Right lobe of liver (tissue), 6 donors: ENCODE results near the gene UACA. TPM values are rescaled to one million over a fixed set of nuclear protein-coding genes. Genes with fewer than 3 reads are reported as not detected.

ENCODE experiments used
- ATAC-seq, 4 donors: fragments of 200-7000 bp; cut with Tn5 transposase; one replicate each; pipeline ENCODE4 v1.9.1; 2020; ENCODE audit warnings: mild to moderate bottlenecking in 4 of 4, moderate library complexity in 4 of 4
- DNase-seq, 3 donors: peaks; one replicate each; pipeline ENCODE4 v3.0.0-alpha.2; 2020
- H3K27ac ChIP-seq, 3 donors: fragments of 200-600 bp; one replicate each; pipeline ENCODE4 v1.8.0; 2022
- H3K27me3 ChIP-seq, 2 donors: fragments of 200-600 bp; one replicate each; pipeline ENCODE4 v1.8.0; 2022
- H3K36me3 ChIP-seq, 4 donors: fragments of 200-600 bp; sonication (generic) in 1 of 4; one replicate each; pipeline versions ENCODE4 v1.5.1 to v1.8.0; 2017 to 2022; ENCODE audit warnings: control low read depth in 1 of 4
- H3K4me1 ChIP-seq, 4 donors: fragments of 200-600 bp; sonication (generic) in 1 of 4; one replicate each; pipeline versions ENCODE4 v1.5.1 to v1.8.0; 2017 to 2022; ENCODE audit warnings: control low read depth in 1 of 4
- H3K4me3 ChIP-seq, 3 donors: fragments of 200-600 bp; one replicate each; pipeline ENCODE4 v1.8.0; 2022
- H3K9me3 ChIP-seq, 4 donors: fragments of 200-600 bp; sonication (generic) in 1 of 4; one replicate each; pipeline versions ENCODE4 v1.5.1 to v1.8.0; 2017 to 2022; ENCODE audit warnings: control low read depth in 1 of 4
- POLR2A ChIP-seq: fragments of 450-650 bp; IDR thresholded peaks from one replicate; pipeline ENCODE4 v1.6.1; 2017; ENCODE audit warnings: antibody characterized with exemption, mild to moderate bottlenecking
- WGBS: methylation state at CpG from one replicate; pipeline ENCODE4 v1.1.6; 2018; ENCODE audit warnings: low coverage, low lambda C conversion rate; ENCODE audit not compliant: insufficient coverage; ENCODE audit errors: missing lambda C conversion rate; 5-methylcytosine and 5-hydroxymethylcytosine counted together
- intact Hi-C, 2 donors: fragments of 100-400 bp; cut with DNase I; formaldehyde crosslinking; loops; one replicate each; pipeline versions ENCODE4 v1.11.2 to v1.14.1; 2022
- total RNA-seq, 6 experiments: library from RNA; depleted of rRNA in 2 of 6; stranded (reverse); fragments of >200 nt in 2 of 6; fragmentation: NEBNext Ultra II Directional in 3 of 6; extraction: Animal tissue kit (Norgen Biotek cat#: 25700) in 3 of 6; gene quantifications; one replicate each; pipeline versions ENCODE4 v1.1.0 to v1.2.4, GENCODE V29; 2016 to 2023
- TF ChIP-seq, protein P1 (sequence below), 4 donors: fragments of 200-600 bp in 3 of 4; fragments of 450-650 bp in 1 of 4; IDR thresholded peaks; one replicate each; pipeline versions ENCODE4 v1.5.1 to v1.8.0; 2016 to 2022; ENCODE audit warnings: antibody characterized with exemption in 4 of 4, mild to moderate bottlenecking in 2 of 4
- donor health status: DM: no; HTN: yes; CAD: no.
- donor health status: DM: no; HTN: no; CAD: no.
- donor health status: DM: no; HTN: no; CAD: no.
- donor health status: DM: no; HTN: yes; CAD: no.
- donor health status: DM: no; HTN: yes; CAD: no.

Gene UACA
- total RNA-seq, 6 experiments from 2014 or later: 10.1 to 22.3 (median 14.4) TPM

DNA sequence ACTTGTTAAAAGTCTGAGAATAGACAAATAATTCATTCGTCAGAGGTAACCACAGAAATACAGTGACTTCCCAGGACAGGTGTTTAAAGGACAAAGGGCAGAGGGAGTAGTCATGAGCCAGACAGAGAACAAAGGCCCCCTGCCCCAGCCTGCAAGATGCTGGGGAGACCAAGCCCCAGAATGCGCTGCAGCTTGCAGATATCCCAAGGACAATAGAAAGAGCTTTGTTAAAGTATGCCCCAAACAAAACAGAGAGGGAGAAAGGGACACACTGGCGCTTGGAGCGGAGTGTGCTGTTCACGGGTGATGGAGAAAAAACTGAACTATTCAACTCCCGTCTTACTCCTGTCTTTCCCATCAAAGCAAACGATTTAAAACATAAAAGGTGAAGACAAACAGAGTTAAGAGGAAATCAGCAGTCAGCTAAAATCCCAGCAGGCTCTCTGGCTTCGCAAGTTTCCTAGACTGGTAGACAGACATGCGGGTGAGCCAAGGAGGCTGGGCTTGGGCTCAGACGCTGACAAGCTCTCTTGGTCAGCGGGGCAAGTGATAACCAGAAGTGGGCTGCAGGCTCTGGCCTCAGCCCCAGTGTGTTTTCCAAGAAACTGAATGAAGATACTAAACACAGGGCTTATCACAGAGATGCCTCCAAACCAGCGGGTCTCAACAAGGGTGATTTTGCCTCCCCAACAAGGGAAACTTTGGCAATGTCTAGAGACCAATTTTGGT is 130.1 kb downstream of the UACA start:
- no peak overlapping the region for H3K27ac ChIP-seq
- TF ChIP-seq, protein P1, sequence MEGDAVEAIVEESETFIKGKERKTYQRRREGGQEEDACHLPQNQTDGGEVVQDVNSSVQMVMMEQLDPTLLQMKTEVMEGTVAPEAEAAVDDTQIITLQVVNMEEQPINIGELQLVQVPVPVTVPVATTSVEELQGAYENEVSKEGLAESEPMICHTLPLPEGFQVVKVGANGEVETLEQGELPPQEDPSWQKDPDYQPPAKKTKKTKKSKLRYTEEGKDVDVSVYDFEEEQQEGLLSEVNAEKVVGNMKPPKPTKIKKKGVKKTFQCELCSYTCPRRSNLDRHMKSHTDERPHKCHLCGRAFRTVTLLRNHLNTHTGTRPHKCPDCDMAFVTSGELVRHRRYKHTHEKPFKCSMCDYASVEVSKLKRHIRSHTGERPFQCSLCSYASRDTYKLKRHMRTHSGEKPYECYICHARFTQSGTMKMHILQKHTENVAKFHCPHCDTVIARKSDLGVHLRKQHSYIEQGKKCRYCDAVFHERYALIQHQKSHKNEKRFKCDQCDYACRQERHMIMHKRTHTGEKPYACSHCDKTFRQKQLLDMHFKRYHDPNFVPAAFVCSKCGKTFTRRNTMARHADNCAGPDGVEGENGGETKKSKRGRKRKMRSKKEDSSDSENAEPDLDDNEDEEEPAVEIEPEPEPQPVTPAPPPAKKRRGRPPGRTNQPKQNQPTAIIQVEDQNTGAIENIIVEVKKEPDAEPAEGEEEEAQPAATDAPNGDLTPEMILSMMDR (IDR thresholded peaks at IDR 0.05): no peak
- no peak for TF ChIP-seq POLR2A
- intact Hi-C loops: no loop called here

GRCh38 chr15:70632491-70633102 is 130.8 kb downstream of the UACA start:
- TF ChIP-seq, protein P1 (IDR thresholded peaks at IDR 0.05): no peak
- TF ChIP-seq POLR2A: no peak
- Histone ChIP-seq H3K27ac (no peak overlapping the region), H3K36me3 (no peaks in the 10 kb centered on the region), H3K27me3 (no peaks in the 10 kb centered on the region), H3K9me3 (no peaks in the 10 kb centered on the region), H3K4me3 (no peak overlapping the region), H3K4me1 (no peaks in the 10 kb centered on the region)
- no peak for ATAC-seq
- DNase-seq: no peak
- intact Hi-C loops: no loop called here
- 64% methylated on average over 5 of the region's 5 CpGs for WGBS

More for the DNA sequence above, 130.1 kb downstream of the UACA start:
- Histone ChIP-seq H3K9me3 (no peaks in the 10 kb centered on the region), H3K4me1 (no peaks in the 10 kb centered on the region), H3K4me3 (no peak overlapping the region), H3K27me3 (no peaks in the 10 kb centered on the region), H3K36me3 (no peaks in the 10 kb centered on the region)
- WGBS: 56% methylated on average over 10 of the region's 12 CpGs
- DNase-seq: no peak
- ATAC-seq: no peak

DNA sequence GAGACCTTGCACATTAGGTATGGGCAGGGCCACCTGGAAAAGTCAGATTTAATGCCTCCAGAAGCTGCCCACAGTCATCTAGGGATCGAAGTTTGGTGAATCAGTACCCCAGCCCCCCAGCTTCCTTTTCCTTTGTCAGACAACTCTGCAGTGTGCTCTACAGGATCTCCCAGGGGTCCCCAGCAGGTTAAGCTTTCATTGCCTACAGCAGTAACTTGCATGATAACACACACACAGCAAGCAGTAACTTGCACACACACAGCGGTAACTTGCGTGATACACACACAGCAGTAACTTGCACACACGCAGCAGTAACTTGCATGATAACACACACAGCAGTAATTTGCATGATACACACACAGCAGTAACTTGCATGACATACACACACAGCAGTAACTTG is 131.3 kb downstream of the UACA start:
- Histone ChIP-seq H3K9me3 (no peaks in the 10 kb centered on the region), H3K4me1 (no peaks in the 10 kb centered on the region), H3K27me3 (no peaks in the 10 kb centered on the region), H3K36me3 (no peaks in the 10 kb centered on the region), H3K4me3 (no peak overlapping the region), H3K27ac (no peak overlapping the region)
- TF ChIP-seq, protein P1 (IDR thresholded peaks at IDR 0.05): no peak
- TF ChIP-seq POLR2A: no peak
- DNase-seq (no peak), ATAC-seq (no peak)
- intact Hi-C loops: no loop called here
- no CpG with 5 or more reads among the region's 4 CpGs for WGBS

- WGBS: 67% methylated on average over 3 of the region's 11 CpGs
- no peak overlapping the region for H3K4me3 ChIP-seq
- no peak for ATAC-seq
Observed at GRCh38 chr15:70629735-70630273, 133.6 kb downstream of the UACA start.

More at GRCh38 chr15:70629735-70630273, 133.6 kb downstream of the UACA start:
- H3K36me3 ChIP-seq: no peaks in the 10 kb centered on the region
- no peaks in the 10 kb centered on the region for H3K9me3 ChIP-seq
- TF ChIP-seq, protein P1 (IDR thresholded peaks at IDR 0.05): no peak
- no peak for TF ChIP-seq POLR2A
- H3K27me3 ChIP-seq: no peaks in the 10 kb centered on the region
- H3K4me1 ChIP-seq: no peaks in the 10 kb centered on the region
- no peak overlapping the region for H3K27ac ChIP-seq
- no peak for DNase-seq
- intact Hi-C loops: no loop called here
